HG03342 (cell line): ENCODE results near the gene THRA.

Source experiments
- ATAC-seq: cut with Tn5 transposase; IDR thresholded peaks from one replicate; pipeline ENCODE4 v1.9.1; 2021; ENCODE audit warnings: mild to moderate bottlenecking, moderate library complexity; ENCODE audit not compliant: unreplicated experiment

The THRA gene

GRCh38 chr17:40062329-40063186 lies at the start of gene THRA:
TSS of gene THRA (plus strand) at chr17:40062965. CDS start at chr17:40074489, 11,524 bp downstream.
- peak; percentile 65 for ATAC-seq

GRCh38 chr17:40014375-40014980 lies 48.3 kb upstream of the THRA start:
- ATAC-seq: no peak

- ATAC-seq: no peak
Measured at GRCh38 chr17:40015005-40015997, 47.5 kb upstream of the THRA start, which contains the start of gene CSF3. TSS of gene CSF3 (plus strand) at chr17:40015440. CDS start at chr17:40015475, 35 bp downstream.

GRCh38 chr17:40015998-40016985 lies 46.5 kb upstream of the THRA start:
- ATAC-seq: no peak

GRCh38 chr17:40017422-40018080 lies 45.2 kb upstream of the THRA start:
- ATAC-seq: no peak

- no peak for ATAC-seq
Measured at GRCh38 chr17:40018211-40019121, 44.3 kb upstream of the THRA start.

- no peak for ATAC-seq
Measured at GRCh38 chr17:40019140-40019991, 43.4 kb upstream of the THRA start.

- no peak for ATAC-seq
Measured at GRCh38 chr17:40020146-40020545, 42.6 kb upstream of the THRA start.

GRCh38 chr17:40021451-40021971 lies 41.3 kb upstream of the THRA start:
- ATAC-seq: no peak

- no peak for ATAC-seq
Measured at GRCh38 chr17:40022497-40022896, 40.3 kb upstream of the THRA start.

- no peak for ATAC-seq
Measured at GRCh38 chr17:40022961-40023541, 39.7 kb upstream of the THRA start.

- no peak for ATAC-seq
Measured at GRCh38 chr17:40023590-40024292, 39.0 kb upstream of the THRA start.

- no peak for ATAC-seq
Measured at GRCh38 chr17:40024901-40025300, 37.9 kb upstream of the THRA start.

- ATAC-seq: no peak
Measured at GRCh38 chr17:40025559-40025958, 37.2 kb upstream of the THRA start.

- no peak for ATAC-seq
Measured at GRCh38 chr17:40025991-40026815, 36.6 kb upstream of the THRA start.
